ENCODE data around the gene NECTIN2.

Gene NECTIN2

GRCh38 chr19:44845612-44846454 lies at the start of gene NECTIN2:
TSS of gene NECTIN2 (plus strand) at chr19:44846297. CDS start at chr19:44846526, 229 bp downstream.
- DNase-seq (ENCODE audit: low read depth, low spot score), result peak; percentile 90
- Histone ChIP-seq H3K9ac (ENCODE audit: insufficient read length) (peak within 1 kb of the TSS; percentile 94), H3K36me3 (ENCODE audit: insufficient read depth, low read length) (no peaks in the 10 kb centered on the region), H3K9me3 (ENCODE audit: low read depth, low read length) (no peaks in the 10 kb centered on the region), H3K4me3 (peak within 1 kb of the TSS; percentile 97), H3K27ac (peak within 1 kb of the TSS; percentile 70)
- TF ChIP-seq POLR2AphosphoS5 (IDR thresholded peaks at IDR 0.05; ENCODE audit: borderline replicate concordance, low read depth, low read length) (peak; percentile 20; the same call in 1 of the 2 replicates), FOXP2 (optimal IDR thresholded peaks at IDR 0.05; ENCODE audit: control extremely low read depth, extremely low read length, insufficient read depth) (no peak)

GRCh38 chr19:44796701-44797115 lies 49.4 kb upstream of the NECTIN2 start:
- Histone ChIP-seq H3K9ac (ENCODE audit: insufficient read length) (peak overlapping the region; percentile 23), H3K27ac (no peak overlapping the region), H3K9me3 (ENCODE audit: low read depth, low read length) (no peaks in the 10 kb centered on the region), H3K36me3 (ENCODE audit: insufficient read depth, low read length) (no peaks in the 10 kb centered on the region), H3K4me3 (no peak overlapping the region)
- TF ChIP-seq EZH2 (IDR thresholded peaks at IDR 0.05) (no peak), POLR2AphosphoS5 (IDR thresholded peaks at IDR 0.05; ENCODE audit: borderline replicate concordance, low read depth, low read length) (no peak), FOXP2 (optimal IDR thresholded peaks at IDR 0.05; ENCODE audit: control extremely low read depth, extremely low read length, insufficient read depth) (no peak)
- DNase-seq (ENCODE audit: low read depth, low spot score), result no peak

GRCh38 chr19:44799627-44800346 lies 46.3 kb upstream of the NECTIN2 start:
- Histone ChIP-seq H3K9ac (ENCODE audit: insufficient read length) (no peak overlapping the region), H3K27ac (no peak overlapping the region), H3K9me3 (ENCODE audit: low read depth, low read length) (no peaks in the 10 kb centered on the region), H3K4me3 (no peak overlapping the region), H3K36me3 (ENCODE audit: insufficient read depth, low read length) (no peaks in the 10 kb centered on the region)
- TF ChIP-seq FOXP2 (optimal IDR thresholded peaks at IDR 0.05; ENCODE audit: control extremely low read depth, extremely low read length, insufficient read depth) (no peak), POLR2AphosphoS5 (IDR thresholded peaks at IDR 0.05; ENCODE audit: borderline replicate concordance, low read depth, low read length) (no peak), EZH2 (IDR thresholded peaks at IDR 0.05) (no peak)
- no peak for DNase-seq (ENCODE audit: low read depth, low spot score)

- no peak for TF ChIP-seq EZH2 (IDR thresholded peaks at IDR 0.05)
- TF ChIP-seq FOXP2 (optimal IDR thresholded peaks at IDR 0.05; ENCODE audit: control extremely low read depth, extremely low read length, insufficient read depth), result no peak
- TF ChIP-seq POLR2AphosphoS5 (IDR thresholded peaks at IDR 0.05; ENCODE audit: borderline replicate concordance, low read depth, low read length), result no peak
- Histone ChIP-seq H3K9me3 (ENCODE audit: low read depth, low read length) (no peaks in the 10 kb centered on the region), H3K36me3 (ENCODE audit: insufficient read depth, low read length) (no peaks in the 10 kb centered on the region), H3K9ac (ENCODE audit: insufficient read length) (no peak overlapping the region), H3K27ac (no peak overlapping the region), H3K4me3 (no peak overlapping the region)
- no peak for DNase-seq (ENCODE audit: low read depth, low spot score)
Observed at GRCh38 chr19:44800461-44800860, 45.6 kb upstream of the NECTIN2 start.

GRCh38 chr19:44803442-44804428 lies 42.4 kb upstream of the NECTIN2 start:
- Histone ChIP-seq H3K9me3 (ENCODE audit: low read depth, low read length) (no peaks in the 10 kb centered on the region), H3K27ac (no peak overlapping the region), H3K4me3 (no peak overlapping the region), H3K36me3 (ENCODE audit: insufficient read depth, low read length) (no peaks in the 10 kb centered on the region), H3K9ac (ENCODE audit: insufficient read length) (no peak overlapping the region)
- DNase-seq (ENCODE audit: low read depth, low spot score), result no peak
- TF ChIP-seq EZH2 (IDR thresholded peaks at IDR 0.05), result no peak
- no peak for TF ChIP-seq POLR2AphosphoS5 (IDR thresholded peaks at IDR 0.05; ENCODE audit: borderline replicate concordance, low read depth, low read length)
- TF ChIP-seq FOXP2 (optimal IDR thresholded peaks at IDR 0.05; ENCODE audit: control extremely low read depth, extremely low read length, insufficient read depth), result no peak

- TF ChIP-seq FOXP2 (optimal IDR thresholded peaks at IDR 0.05; ENCODE audit: control extremely low read depth, extremely low read length, insufficient read depth) (no peak), POLR2AphosphoS5 (IDR thresholded peaks at IDR 0.05; ENCODE audit: borderline replicate concordance, low read depth, low read length) (no peak), EZH2 (IDR thresholded peaks at IDR 0.05) (no peak)
- DNase-seq (ENCODE audit: low read depth, low spot score), result no peak
- no peak overlapping the region for H3K27ac ChIP-seq
- H3K9me3 ChIP-seq (ENCODE audit: low read depth, low read length), result no peaks in the 10 kb centered on the region
- no peaks in the 10 kb centered on the region for H3K36me3 ChIP-seq (ENCODE audit: insufficient read depth, low read length)
- H3K9ac ChIP-seq (ENCODE audit: insufficient read length), result no peak overlapping the region
- no peak overlapping the region for H3K4me3 ChIP-seq
Observed at GRCh38 chr19:44806291-44806690, 39.8 kb upstream of the NECTIN2 start.

GRCh38 chr19:44807162-44807561 lies 38.9 kb upstream of the NECTIN2 start:
- no peak overlapping the region for H3K27ac ChIP-seq
- DNase-seq (ENCODE audit: low read depth, low spot score), result no peak
- H3K4me3 ChIP-seq, result no peak overlapping the region
- H3K9me3 ChIP-seq (ENCODE audit: low read depth, low read length), result no peaks in the 10 kb centered on the region
- no peak overlapping the region for H3K9ac ChIP-seq (ENCODE audit: insufficient read length)
- no peak for TF ChIP-seq FOXP2 (optimal IDR thresholded peaks at IDR 0.05; ENCODE audit: control extremely low read depth, extremely low read length, insufficient read depth)
- TF ChIP-seq POLR2AphosphoS5 (IDR thresholded peaks at IDR 0.05; ENCODE audit: borderline replicate concordance, low read depth, low read length), result no peak
- TF ChIP-seq EZH2 (IDR thresholded peaks at IDR 0.05), result no peak
- no peaks in the 10 kb centered on the region for H3K36me3 ChIP-seq (ENCODE audit: insufficient read depth, low read length)

Data from SK-N-MC (cell line).